HepG2 (cell line): ENCODE measurements around the gene PPP3R1. TPM values are rescaled to one million over a fixed set of nuclear protein-coding genes. Genes with fewer than 3 reads are reported as not detected.
A peak's percentile ranks its signal among the peaks of the same experiment; 100 is the strongest.

Experiments used
- FOXA3 ChIP-seq: IDR thresholded peaks from 2 replicates; pipeline ENCODE4 v1.6.1; 2016; ENCODE audit warnings: missing genetic modification reagents, missing compliant biosample characterization
- HOXA5 ChIP-seq: sonication (generic); formaldehyde crosslinking; IDR thresholded peaks from 2 replicates; pipeline ENCODE4 v1.4.0; 2020; ENCODE audit warnings: missing genetic modification reagents
- MAFK ChIP-seq, 2 experiments: IDR thresholded peaks in 1 of 2; conservative IDR thresholded peaks in 1 of 2; 2 replicates each; pipeline ENCODE4 v1.6.1; 2011; ENCODE audit warnings: improper control_type of control experiment in 2 of 2, low read length in 2 of 2
- NCOR1 ChIP-seq: fragments of 200-600 bp; sonication (generic); IDR thresholded peaks from 2 replicates; pipeline ENCODE4 v1.7.0; 2017; ENCODE audit warnings: antibody characterized with exemption, low read length, borderline replicate concordance
- POLR2AphosphoS2 ChIP-seq: IDR thresholded peaks from 2 replicates; pipeline ENCODE4 v1.6.1; 2011; ENCODE audit warnings: low read depth, low read length, improper control_type of control experiment
- SCMH1 ChIP-seq: sonication (generic); formaldehyde crosslinking; IDR thresholded peaks from 2 replicates; pipeline ENCODE4 v1.9.0; 2021; ENCODE audit warnings: missing genetic modification reagents, mild to moderate bottlenecking, borderline replicate concordance
- TBX3 ChIP-seq: fragments of 450-650 bp; IDR thresholded peaks from 2 replicates; pipeline ENCODE4 v1.6.1; 2017; ENCODE audit warnings: antibody characterized with exemption, mild to moderate bottlenecking, inconsistent platforms, borderline replicate concordance
- ZNF138 ChIP-seq: sonication (generic); formaldehyde crosslinking; IDR thresholded peaks from 2 replicates; pipeline ENCODE4 v1.5.0; 2020; ENCODE audit warnings: mild to moderate bottlenecking, low read depth, missing genetic modification reagents
- ZNF441 ChIP-seq: sonication (generic); formaldehyde crosslinking; IDR thresholded peaks from 2 replicates; pipeline ENCODE4 v1.7.0; 2021; ENCODE audit warnings: missing genetic modification reagents, borderline replicate concordance
- polyA plus RNA-seq, 8 experiments: library from polyadenylated mRNA; depleted of rRNA in 3 of 8; stranded (reverse) in 7 of 8; unstranded in 1 of 8; fragments of >200 nt; fragmentation: Illumina TruSeq in 4 of 8; extraction: Trizol in 4 of 8; gene quantifications; 2 replicates each; pipeline versions ENCODE4 v1.2.1 to v1.2.3, GENCODE V29; 2011 to 2016; ENCODE audit warnings: low read depth in 4 of 8, missing spikeins in 1 of 8, mixed read lengths in 1 of 8; ENCODE audit not compliant: insufficient read depth in 1 of 8
- total RNA-seq, 5 experiments: library from RNA; depleted of rRNA; stranded (reverse); fragments of >200 nt; fragmentation: Illumina TruSeq; extraction: Trizol; gene quantifications; 2 replicates each; pipeline ENCODE4 v1.2.3, GENCODE V29; 2016; ENCODE audit warnings: low read depth in 1 of 5
- TF ChIP-seq, protein P1 (sequence below): IDR thresholded peaks from 2 replicates; pipeline ENCODE4 v1.6.1; 2012; ENCODE audit warnings: low read length, improper control_type of control experiment
- TF ChIP-seq, protein P2 (sequence below): sonication (generic); formaldehyde crosslinking; IDR thresholded peaks from 2 replicates; pipeline ENCODE4 v1.8.1; 2023; ENCODE audit warnings: mild to moderate bottlenecking, missing genetic modification reagents
- TF ChIP-seq, protein P3 (sequence below): IDR thresholded peaks from 2 replicates; pipeline ENCODE4 v1.6.1; 2016; ENCODE audit warnings: mild to moderate bottlenecking
- TF ChIP-seq, protein P4 (sequence below): sonication (generic); formaldehyde crosslinking; conservative IDR thresholded peaks from 2 replicates; pipeline ENCODE4 v1.4.0; 2020; ENCODE audit warnings: missing genetic modification reagents
- TF ChIP-seq, protein P5 (sequence below): sonication (generic); formaldehyde crosslinking; IDR thresholded peaks from 2 replicates; pipeline ENCODE4 v1.8.1; 2022; ENCODE audit warnings: low read depth, mild to moderate bottlenecking, missing genetic modification reagents
- TF ChIP-seq, protein P6 (sequence below): sonication (generic); formaldehyde crosslinking; IDR thresholded peaks from 2 replicates; pipeline ENCODE4 v1.9.0; 2022; ENCODE audit warnings: low read depth, missing genetic modification reagents

The PPP3R1 gene
- total and polyA plus RNA-seq, 2 of the 13 experiments (the other 11 are each of a cell fraction or from before 2014, with no cell fraction given) = 11.6 to 25.7 TPM

DNA sequence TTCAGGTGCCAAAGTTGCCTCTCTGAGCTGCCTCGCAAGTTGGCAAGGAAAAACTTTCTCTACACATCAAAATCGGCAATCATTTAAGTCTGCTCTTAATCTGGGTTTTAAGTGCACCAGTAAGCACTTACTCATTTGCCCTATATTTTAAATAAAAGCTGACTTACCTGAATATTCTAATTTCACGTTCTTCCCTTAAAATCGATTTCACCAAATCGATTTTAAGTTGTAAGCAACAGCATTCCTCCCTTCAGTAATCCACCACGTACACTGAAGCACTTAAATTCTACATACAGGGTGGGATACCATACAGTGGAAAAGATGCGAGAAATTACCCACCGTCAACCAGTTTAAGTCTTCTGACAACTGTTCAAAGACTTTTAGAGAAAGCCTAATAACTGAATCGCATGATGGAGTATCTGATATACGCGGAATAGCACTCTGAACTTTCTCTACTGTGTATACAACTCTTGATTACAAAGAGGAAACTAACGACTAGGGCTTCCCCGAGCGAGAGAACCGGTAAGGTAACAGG, 1.6 kb downstream of the PPP3R1 start (continued):
- TF ChIP-seq, protein P1, sequence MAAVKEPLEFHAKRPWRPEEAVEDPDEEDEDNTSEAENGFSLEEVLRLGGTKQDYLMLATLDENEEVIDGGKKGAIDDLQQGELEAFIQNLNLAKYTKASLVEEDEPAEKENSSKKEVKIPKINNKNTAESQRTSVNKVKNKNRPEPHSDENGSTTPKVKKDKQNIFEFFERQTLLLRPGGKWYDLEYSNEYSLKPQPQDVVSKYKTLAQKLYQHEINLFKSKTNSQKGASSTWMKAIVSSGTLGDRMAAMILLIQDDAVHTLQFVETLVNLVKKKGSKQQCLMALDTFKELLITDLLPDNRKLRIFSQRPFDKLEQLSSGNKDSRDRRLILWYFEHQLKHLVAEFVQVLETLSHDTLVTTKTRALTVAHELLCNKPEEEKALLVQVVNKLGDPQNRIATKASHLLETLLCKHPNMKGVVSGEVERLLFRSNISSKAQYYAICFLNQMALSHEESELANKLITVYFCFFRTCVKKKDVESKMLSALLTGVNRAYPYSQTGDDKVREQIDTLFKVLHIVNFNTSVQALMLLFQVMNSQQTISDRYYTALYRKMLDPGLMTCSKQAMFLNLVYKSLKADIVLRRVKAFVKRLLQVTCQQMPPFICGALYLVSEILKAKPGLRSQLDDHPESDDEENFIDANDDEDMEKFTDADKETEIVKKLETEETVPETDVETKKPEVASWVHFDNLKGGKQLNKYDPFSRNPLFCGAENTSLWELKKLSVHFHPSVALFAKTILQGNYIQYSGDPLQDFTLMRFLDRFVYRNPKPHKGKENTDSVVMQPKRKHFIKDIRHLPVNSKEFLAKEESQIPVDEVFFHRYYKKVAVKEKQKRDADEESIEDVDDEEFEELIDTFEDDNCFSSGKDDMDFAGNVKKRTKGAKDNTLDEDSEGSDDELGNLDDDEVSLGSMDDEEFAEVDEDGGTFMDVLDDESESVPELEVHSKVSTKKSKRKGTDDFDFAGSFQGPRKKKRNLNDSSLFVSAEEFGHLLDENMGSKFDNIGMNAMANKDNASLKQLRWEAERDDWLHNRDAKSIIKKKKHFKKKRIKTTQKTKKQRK = no peak
- peak; percentile 25; the same call in 1 of the 2 replicates for TF ChIP-seq NCOR1
- TF ChIP-seq, protein P2, sequence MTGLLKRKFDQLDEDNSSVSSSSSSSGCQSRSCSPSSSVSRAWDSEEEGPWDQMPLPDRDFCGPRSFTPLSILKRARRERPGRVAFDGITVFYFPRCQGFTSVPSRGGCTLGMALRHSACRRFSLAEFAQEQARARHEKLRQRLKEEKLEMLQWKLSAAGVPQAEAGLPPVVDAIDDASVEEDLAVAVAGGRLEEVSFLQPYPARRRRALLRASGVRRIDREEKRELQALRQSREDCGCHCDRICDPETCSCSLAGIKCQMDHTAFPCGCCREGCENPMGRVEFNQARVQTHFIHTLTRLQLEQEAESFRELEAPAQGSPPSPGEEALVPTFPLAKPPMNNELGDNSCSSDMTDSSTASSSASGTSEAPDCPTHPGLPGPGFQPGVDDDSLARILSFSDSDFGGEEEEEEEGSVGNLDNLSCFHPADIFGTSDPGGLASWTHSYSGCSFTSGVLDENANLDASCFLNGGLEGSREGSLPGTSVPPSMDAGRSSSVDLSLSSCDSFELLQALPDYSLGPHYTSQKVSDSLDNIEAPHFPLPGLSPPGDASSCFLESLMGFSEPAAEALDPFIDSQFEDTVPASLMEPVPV (CRISPR knock-in tag) = no peak
- TF ChIP-seq, protein P3, sequence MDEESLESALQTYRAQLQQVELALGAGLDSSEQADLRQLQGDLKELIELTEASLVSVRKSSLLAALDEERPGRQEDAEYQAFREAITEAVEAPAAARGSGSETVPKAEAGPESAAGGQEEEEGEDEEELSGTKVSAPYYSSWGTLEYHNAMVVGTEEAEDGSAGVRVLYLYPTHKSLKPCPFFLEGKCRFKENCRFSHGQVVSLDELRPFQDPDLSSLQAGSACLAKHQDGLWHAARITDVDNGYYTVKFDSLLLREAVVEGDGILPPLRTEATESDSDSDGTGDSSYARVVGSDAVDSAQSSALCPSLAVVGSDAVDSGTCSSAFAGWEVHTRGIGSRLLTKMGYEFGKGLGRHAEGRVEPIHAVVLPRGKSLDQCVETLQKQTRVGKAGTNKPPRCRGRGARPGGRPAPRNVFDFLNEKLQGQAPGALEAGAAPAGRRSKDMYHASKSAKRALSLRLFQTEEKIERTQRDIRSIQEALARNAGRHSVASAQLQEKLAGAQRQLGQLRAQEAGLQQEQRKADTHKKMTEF (CRISPR knock-in tag) = 0 out of 2 replicates have a peak, but pooled peaks have one; percentile 16
- TF ChIP-seq, protein P4, sequence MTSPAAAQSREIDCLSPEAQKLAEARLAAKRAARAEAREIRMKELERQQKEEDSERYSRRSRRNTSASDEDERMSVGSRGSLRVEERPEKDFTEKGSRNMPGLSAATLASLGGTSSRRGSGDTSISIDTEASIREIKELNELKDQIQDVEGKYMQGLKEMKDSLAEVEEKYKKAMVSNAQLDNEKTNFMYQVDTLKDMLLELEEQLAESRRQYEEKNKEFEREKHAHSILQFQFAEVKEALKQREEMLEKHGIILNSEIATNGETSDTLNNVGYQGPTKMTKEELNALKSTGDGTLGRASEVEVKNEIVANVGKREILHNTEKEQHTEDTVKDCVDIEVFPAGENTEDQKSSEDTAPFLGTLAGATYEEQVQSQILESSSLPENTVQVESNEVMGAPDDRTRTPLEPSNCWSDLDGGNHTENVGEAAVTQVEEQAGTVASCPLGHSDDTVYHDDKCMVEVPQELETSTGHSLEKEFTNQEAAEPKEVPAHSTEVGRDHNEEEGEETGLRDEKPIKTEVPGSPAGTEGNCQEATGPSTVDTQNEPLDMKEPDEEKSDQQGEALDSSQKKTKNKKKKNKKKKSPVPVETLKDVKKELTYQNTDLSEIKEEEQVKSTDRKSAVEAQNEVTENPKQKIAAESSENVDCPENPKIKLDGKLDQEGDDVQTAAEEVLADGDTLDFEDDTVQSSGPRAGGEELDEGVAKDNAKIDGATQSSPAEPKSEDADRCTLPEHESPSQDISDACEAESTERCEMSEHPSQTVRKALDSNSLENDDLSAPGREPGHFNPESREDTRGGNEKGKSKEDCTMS (CRISPR knock-in tag) = no peak
- no peak for TF ChIP-seq ZNF441
- peak; percentile 57 to 74 for TF ChIP-seq MAFK (conservative IDR thresholded peaks at IDR 0.05 in 1 of 2, IDR thresholded peaks at IDR 0.05 in 1 of 2; ENCODE audit: low read length in 2 of 2)
- TF ChIP-seq, protein P5, sequence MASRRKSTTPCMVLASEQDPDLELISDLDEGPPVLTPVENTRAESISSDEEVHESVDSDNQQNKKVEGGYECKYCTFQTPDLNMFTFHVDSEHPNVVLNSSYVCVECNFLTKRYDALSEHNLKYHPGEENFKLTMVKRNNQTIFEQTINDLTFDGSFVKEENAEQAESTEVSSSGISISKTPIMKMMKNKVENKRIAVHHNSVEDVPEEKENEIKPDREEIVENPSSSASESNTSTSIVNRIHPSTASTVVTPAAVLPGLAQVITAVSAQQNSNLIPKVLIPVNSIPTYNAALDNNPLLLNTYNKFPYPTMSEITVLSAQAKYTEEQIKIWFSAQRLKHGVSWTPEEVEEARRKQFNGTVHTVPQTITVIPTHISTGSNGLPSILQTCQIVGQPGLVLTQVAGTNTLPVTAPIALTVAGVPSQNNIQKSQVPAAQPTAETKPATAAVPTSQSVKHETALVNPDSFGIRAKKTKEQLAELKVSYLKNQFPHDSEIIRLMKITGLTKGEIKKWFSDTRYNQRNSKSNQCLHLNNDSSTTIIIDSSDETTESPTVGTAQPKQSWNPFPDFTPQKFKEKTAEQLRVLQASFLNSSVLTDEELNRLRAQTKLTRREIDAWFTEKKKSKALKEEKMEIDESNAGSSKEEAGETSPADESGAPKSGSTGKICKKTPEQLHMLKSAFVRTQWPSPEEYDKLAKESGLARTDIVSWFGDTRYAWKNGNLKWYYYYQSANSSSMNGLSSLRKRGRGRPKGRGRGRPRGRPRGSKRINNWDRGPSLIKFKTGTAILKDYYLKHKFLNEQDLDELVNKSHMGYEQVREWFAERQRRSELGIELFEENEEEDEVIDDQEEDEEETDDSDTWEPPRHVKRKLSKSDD (CRISPR knock-in tag) = no peak
- TF ChIP-seq, protein P6, sequence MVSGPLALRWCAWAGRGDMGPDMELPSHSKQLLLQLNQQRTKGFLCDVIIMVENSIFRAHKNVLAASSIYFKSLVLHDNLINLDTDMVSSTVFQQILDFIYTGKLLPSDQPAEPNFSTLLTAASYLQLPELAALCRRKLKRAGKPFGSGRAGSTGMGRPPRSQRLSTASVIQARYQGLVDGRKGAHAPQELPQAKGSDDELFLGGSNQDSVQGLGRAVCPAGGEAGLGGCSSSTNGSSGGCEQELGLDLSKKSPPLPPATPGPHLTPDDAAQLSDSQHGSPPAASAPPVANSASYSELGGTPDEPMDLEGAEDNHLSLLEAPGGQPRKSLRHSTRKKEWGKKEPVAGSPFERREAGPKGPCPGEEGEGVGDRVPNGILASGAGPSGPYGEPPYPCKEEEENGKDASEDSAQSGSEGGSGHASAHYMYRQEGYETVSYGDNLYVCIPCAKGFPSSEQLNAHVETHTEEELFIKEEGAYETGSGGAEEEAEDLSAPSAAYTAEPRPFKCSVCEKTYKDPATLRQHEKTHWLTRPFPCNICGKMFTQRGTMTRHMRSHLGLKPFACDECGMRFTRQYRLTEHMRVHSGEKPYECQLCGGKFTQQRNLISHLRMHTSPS = no peak
- no peak for TF ChIP-seq SCMH1
- TF ChIP-seq TBX3 = no peak
- no peak for TF ChIP-seq POLR2AphosphoS2
- no peak for TF ChIP-seq ZNF138
- no peak for TF ChIP-seq HOXA5 (CRISPR knock-in tag)
- 0 out of 2 replicates have a peak, but pooled peaks have one; percentile 42 for TF ChIP-seq FOXA3
